HPDE6-E6E7 (cell line): ENCODE results near the gene OMP.

ENCODE experiments used
- DNase-seq: peaks from one replicate; pipeline ENCODE4 v3.0.0; 2011; ENCODE audit warnings: missing footprints; ENCODE audit errors: extremely low spot score

Gene OMP

GRCh38 chr11:77139201-77139600 lies 36.6 kb downstream of the OMP start:
- DNase-seq, result no peak

GRCh38 chr11:77140231-77140851 lies 37.7 kb downstream of the OMP start:
- DNase-seq, result no peak

GRCh38 chr11:77141034-77141433 lies 38.4 kb downstream of the OMP start:
- no peak for DNase-seq

GRCh38 chr11:77141475-77141874 lies 38.8 kb downstream of the OMP start:
- DNase-seq, result no peak

DNA sequence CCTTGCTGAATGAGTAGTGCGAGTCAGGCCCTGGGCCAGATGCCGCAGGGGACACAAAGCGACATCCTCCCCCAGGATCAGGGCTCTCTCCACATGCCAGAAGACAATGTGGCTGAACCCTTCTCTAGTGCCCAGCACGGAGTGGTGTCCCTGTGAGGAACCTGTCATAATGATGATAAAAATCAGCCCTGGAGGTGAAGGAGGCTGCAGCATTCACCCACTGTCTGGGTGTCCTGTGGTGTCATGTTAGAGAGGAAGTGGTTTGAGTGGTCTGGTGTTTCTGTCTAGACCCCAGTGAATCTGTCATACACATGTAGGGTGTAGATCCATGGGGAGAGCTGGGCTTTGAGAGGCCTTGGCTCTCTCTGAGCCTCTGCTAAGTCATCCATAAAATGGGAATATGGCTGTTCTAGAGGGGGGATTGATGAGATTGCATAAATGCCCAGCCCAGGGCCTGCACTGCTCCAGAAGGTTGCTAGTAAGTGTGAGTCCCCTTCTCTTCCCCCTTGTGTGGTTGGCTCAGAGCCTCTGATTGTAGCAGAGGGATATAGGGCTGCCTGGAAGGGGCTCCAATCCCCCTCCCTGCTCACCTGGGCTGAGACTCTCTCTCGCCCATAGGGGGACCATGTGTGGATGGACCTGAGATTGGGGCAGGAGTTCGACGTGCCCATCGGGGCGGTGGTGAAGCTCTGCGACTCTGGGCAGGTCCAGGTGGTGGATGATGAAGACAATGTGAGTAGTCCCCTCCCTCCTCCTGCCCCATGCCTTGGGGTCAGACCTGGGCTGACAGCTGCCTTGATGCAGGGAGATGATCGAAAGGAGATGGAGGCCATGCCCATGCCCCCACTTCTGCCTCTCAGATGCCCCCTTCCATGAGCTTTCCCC lies 39.7 kb downstream of the OMP start:
- no peak for DNase-seq

GRCh38 chr11:77143405-77144020 lies 40.9 kb downstream of the OMP start:
- DNase-seq, result no peak

DNA sequence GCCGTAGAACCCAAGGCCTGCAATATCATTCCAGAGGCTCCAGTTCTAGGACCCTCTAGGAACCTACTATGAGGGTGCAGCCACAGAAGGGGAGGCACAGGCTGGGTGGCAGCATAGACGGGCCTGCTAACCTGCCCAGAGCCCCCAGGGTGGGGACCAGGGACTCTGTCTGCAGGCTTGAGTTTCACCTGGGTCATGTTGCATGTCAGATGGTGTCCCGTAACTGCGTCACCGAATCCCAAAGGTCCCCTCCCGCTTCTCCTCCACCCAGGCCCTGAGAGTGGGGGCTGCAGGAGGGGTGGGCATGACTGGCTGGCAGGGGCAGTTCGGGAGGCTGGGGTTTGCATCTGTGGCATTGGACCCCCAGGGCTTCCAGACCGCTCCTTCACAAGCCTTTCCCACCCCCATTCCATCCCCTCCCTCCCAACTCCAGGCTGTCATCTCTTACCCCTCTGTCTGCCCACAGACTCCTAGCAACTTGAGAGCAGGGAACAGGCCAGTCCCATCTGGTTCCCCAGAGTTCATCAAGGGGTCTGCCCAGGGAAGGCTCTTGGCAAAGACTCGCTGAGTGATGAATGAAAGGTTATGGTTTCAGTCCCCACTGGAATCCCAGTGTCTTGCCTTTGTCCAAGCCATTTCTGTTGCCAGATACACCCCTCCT lies 41.7 kb downstream of the OMP start:
- DNase-seq, result no peak

- DNase-seq, result no peak
These were observed 42.3 kb downstream of the OMP start for GRCh38 chr11:77144857-77145428.

- DNase-seq, result no peak
These were observed 43.8 kb downstream of the OMP start for GRCh38 chr11:77146261-77147035.

DNA sequence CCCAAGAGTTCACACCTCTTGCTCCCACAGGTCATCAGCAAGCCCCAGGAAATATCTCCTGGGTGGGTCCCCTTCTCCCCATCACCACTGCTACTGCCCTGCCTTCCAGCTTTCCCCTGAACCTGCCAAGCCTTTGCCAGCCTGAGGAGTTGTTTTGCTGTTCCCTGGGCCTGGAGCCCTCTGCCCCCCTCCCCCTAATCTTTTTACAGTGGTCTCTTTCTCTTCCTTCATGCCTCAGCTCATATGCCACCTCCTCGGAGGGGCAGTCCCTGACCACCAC lies 44.3 kb downstream of the OMP start:
- no peak for DNase-seq

GRCh38 chr11:77147668-77148321 lies 45.2 kb downstream of the OMP start:
- no peak for DNase-seq

DNA sequence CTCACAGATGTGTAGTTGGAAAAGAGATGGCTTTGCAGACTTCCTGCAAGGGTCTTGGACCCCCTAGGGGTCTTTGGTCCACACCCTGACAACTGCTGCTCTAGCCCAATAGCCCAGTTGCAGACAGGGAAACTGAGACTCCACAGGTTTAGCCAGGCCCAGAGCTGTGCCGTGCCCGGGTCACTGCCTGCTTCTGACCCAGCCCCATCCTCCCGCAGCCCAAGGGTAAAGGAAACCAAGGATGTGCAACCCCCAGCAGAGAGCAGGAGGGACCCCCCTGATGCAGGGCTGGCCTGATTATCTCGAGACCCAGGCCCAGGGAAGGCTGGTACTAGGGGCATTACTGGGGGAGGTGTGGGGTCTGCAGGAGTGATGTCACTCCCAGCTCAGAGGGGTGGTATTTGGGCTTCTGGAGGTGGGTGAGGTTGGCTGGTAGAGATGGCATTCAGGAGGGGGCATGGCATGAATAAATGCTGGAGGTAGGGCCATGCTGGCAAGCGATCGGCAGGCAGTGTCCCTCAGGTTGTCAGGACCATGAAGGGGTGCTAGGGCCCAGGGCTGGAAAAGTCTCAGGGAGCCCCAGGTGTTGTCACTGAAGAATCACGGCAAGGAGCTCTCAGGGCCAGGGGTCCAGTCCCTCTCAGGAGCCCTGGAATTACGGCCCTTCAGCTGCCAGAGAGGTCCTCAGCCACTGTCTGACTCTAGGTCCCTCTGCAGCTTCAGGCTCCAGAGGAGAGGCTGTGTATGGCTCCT lies 46.5 kb downstream of the OMP start:
- DNase-seq, result no peak

- no peak for DNase-seq
These were observed 47.2 kb downstream of the OMP start for GRCh38 chr11:77149716-77150392.

- no peak for DNase-seq
These were observed 48.2 kb downstream of the OMP start for GRCh38 chr11:77150836-77151235.

- no peak for DNase-seq
These were observed 49.3 kb downstream of the OMP start for GRCh38 chr11:77151804-77152509.

- DNase-seq, result no peak
These were observed 50.2 kb downstream of the OMP start for GRCh38 chr11:77152846-77153245.
